ENCODE data around the gene BAD.

DNA sequence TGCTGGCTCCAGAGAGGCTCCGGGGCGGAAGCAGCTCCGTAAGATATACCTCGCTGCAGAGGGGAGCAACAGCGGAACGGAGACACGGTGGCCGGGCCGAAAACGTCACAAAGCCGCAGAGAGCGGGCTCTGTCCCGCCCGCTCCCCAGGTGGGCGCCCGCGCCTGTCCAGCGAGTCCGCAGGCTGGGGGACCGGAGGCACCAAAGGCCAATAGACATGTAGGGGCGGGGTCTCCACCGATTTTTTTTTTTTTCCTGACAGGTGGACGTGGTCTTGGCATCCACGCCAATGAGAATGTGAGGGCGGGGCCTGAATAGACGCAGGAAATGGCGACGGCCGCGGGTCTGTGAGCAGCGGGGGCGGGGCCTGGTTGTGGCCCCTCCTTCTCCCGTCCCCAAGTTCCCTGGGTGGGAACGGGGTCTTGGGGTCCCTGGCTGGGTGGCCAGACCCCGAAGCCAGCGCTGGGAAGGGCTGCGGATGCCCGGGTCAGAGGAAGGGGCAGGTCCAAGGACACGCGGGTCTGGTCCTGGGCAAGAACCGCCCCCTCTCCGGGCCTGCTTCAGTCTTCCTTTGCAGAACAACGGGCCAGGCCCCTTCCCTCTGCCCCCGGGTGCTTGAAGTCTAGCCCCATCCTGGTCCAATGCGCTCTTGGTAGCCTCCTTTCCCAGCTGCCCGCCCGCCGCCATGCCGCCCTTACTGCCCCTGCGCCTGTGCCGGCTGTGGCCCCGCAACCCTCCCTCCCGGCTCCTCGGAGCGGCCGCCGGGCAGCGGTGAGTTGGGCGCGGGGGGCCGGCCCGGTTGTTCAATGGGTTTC is 54.1 kb downstream of the BAD start, which contains the start of gene DNAJC4:
- TF ChIP-seq, protein P1, sequence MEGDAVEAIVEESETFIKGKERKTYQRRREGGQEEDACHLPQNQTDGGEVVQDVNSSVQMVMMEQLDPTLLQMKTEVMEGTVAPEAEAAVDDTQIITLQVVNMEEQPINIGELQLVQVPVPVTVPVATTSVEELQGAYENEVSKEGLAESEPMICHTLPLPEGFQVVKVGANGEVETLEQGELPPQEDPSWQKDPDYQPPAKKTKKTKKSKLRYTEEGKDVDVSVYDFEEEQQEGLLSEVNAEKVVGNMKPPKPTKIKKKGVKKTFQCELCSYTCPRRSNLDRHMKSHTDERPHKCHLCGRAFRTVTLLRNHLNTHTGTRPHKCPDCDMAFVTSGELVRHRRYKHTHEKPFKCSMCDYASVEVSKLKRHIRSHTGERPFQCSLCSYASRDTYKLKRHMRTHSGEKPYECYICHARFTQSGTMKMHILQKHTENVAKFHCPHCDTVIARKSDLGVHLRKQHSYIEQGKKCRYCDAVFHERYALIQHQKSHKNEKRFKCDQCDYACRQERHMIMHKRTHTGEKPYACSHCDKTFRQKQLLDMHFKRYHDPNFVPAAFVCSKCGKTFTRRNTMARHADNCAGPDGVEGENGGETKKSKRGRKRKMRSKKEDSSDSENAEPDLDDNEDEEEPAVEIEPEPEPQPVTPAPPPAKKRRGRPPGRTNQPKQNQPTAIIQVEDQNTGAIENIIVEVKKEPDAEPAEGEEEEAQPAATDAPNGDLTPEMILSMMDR (optimal IDR thresholded peaks at IDR 0.05 in 1 of 3, IDR thresholded peaks at IDR 0.05 in 1 of 3, conservative IDR thresholded peaks at IDR 0.05 in 1 of 3; ENCODE audit: extremely low read depth in 1 of 3, insufficient read depth in 2 of 3, low read length in 3 of 3), result no peak
- no peak for TF ChIP-seq EZH2 (IDR thresholded peaks at IDR 0.05; ENCODE audit: low read length)

Measured in keratinocyte (primary cell).